HG02981 (cell line): Measurements from ENCODE around the gene CRKL.

ENCODE experiments used
- ATAC-seq: cut with Tn5 transposase; IDR thresholded peaks from one replicate; pipeline ENCODE4 v1.9.1; 2021; ENCODE audit warnings: mild to moderate bottlenecking, moderate library complexity; ENCODE audit not compliant: unreplicated experiment

CRKL gene

GRCh38 chr22:20994902-20995241 lies 77.7 kb downstream of the CRKL start:
- ATAC-seq = no peak

DNA sequence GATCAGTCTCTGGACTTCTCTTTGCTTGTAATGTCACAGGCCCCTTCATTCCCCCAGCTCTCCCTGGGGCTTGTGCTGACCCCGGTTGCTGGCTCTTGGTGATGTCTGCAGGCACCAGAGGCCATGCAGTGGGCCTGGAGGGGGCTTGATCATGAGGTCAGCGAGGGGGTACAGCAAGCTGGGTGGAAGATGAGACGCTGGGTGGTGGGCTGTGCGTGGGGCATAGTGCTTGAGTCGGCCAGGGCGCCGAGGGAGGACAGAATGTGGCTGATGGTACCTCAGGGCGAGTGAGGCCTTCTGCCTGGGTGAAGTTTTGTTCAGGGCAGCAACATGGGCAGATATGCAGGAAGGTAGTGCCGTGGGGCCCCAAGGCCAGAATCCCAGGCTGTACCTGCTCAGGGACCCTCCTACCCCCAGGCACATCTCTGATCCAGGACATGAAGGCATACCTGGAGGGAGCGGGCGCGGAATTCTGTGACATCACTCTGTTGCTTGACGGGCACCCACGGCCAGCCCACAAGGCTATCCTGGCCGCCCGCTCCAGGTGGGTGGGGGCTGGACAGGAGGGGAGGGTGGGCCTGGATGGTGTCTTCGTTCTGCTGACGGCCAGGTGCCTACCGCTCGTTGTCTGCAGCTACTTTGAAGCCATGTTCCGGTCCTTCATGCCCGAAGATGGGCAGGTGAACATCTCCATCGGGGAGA lies 78.3 kb downstream of the CRKL start:
- no peak for ATAC-seq

DNA sequence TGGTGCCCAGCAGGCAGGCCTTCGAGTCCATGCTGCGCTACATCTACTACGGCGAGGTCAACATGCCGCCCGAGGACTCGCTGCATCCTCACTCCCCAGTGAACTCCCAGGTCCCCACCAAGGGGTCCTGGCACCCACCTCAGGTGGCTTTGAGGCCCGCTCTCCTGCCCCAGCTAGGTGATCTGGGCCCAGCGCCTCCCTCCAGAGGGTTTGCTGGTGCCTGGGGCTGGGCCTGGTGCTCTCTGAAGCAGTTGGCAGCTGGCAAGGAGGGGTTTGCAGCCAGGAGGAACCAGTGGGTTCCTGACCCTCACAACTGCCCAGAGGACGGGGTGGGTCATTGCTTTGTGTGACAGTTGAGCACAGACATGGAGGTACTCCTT lies 78.8 kb downstream of the CRKL start:
- no peak for ATAC-seq

DNA sequence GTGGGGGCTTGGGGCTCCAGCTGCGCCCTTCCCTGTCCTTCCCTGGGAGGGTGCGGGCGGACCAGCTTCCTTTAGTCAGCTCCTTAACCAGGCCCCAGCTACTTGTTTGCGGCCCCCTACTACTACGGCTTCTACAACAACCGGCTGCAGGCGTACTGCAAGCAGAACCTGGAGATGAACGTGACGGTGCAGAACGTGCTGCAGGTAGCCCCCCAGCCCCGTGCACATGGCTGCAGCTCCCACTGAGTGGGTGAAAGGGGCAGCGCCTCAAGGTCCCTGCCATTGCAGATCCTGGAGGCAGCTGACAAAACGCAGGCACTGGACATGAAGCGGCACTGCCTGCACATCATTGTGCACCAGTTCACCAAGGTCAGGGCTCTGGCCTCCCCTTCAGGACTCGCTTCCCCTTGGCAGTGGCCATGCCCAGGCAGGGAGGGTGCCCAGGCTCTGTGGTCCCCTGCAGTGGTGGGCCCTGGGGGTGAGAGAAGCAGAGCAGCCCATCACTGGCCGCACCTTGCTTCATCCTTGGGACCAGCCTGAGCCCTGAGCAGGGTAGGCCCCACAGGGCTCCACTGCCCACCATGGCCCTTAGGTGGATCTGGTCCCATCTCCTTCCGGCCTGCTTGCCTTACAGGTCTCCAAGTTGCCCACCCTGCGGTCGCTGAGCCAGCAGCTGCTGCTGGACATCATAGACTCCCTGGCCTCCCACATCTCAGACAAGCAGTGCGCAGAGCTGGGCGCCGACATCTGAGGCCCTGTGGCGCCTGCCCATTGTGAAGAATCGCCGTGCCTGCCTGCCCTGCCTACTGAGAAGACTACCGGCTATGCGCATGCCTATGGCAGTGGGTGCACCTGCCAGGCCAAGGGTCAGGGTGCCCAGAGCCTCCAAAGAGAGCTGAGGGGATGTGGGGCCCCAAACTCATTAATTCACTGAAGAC lies 79.7 kb downstream of the CRKL start:
- no peak for ATAC-seq

DNA sequence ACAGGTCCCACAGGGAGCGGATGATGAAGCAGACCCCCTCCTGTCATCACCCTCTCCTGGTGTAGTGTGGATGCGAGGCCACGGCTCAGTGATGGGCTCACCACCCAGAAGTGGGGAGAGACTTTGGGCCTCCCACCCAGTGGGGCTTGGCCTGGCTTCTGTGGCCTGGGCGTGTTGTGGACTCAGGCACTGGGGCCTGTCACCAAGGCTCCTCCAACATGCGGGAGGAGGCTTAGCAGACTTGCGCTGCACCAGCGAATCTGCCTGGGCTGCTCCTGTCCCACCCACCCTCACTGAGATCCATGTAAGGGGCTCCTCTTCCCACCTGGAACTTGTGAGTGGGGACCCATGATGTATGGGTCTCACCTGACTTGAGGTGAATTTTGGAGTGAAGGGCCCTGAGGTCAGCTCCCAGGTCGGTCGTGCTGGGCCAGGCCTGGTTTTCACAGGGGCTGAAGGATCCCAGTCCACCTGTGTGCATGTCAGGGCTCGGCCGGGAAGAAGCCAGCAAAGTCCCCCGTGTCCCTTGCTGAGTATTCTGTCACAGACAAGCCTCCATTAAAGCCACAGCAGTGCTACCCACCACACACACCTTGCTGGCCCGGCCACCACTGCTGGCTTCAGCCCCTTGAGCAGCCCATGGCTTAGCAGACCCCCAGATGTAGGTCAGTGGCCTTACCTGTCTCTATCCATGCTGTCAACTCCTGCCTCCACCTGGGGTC lies 80.5 kb downstream of the CRKL start:
- ATAC-seq = no peak

- no peak for ATAC-seq
Observed at GRCh38 chr22:20998411-20999336, 81.5 kb downstream of the CRKL start.

- no peak for ATAC-seq
Observed at GRCh38 chr22:20999350-21000206, 82.4 kb downstream of the CRKL start.

GRCh38 chr22:21000207-21000986 lies 83.2 kb downstream of the CRKL start:
- ATAC-seq = no peak

- ATAC-seq = peak; percentile 13
Observed at GRCh38 chr22:21000987-21001600, 83.9 kb downstream of the CRKL start.

- ATAC-seq = peak; percentile 88
Observed at GRCh38 chr22:21001601-21002325, 84.6 kb downstream of the CRKL start, which contains the start of gene THAP7. Gene THAP7 (minus strand): TSS chr22:21002118. CDS start chr22:21001911, 207 bp downstream.
